Stimulated activated CD4-positive, alpha-beta T cell treated with anti-CD3 and anti-CD28 coated beads, TNF-alpha, amount 100 ng/mL, for 24 hours (primary cell): ENCODE measurements around the gene UNC5C.

Experiments
- DNase-seq, 3 experiments: peaks; one replicate each; pipeline ENCODE4 v3.0.0-alpha.2; 2020; ENCODE audit warnings: low read depth in 3 of 3

The UNC5C gene

DNA sequence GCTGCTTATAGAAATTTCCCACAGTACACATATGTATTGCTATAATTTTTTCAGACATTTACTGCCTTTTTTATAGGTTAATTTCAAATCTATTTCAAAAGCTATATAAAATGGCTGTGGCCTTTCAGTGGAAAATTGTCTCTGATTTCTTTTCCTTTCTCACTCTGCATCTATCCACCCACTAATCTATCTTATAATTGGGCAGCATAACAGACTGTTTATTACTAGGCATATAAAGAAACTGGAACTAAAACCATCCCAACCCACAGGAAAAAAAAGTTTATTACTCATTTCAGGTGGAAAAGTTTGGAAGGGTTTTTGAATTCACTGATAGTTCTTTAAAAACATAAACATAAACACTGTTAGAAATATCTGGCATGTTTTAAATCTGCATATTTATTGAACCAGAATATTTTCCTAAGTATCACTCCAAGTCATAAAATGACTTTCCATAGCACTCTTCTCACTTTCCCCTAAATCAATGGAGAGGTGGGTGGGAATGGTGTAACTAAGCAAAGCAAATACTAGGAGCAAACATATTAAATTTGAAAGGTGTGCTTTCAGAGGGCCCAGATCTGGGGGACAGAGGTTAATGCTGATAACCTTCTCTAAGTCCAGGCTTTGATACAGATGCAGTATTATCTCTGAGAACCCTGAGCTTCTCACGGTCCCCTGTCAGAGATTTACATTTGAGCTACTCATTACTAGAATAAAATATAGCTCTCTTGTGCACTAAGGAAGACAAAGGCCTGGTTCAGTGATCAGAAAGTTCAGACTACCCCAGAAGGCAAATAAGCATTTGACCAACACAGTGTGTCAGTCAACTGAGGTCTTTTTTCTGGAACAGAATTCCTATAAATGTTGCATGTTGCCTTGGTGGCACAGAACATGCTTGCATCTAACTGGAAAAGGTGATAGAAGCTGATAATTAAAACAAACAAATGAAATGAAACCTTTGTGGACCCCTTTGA lies 328.3 kb downstream of the UNC5C start:
- no peak for DNase-seq

- DNase-seq, result no peak
Observed at GRCh38 chr4:95219109-95219508, 329.7 kb downstream of the UNC5C start.

DNA sequence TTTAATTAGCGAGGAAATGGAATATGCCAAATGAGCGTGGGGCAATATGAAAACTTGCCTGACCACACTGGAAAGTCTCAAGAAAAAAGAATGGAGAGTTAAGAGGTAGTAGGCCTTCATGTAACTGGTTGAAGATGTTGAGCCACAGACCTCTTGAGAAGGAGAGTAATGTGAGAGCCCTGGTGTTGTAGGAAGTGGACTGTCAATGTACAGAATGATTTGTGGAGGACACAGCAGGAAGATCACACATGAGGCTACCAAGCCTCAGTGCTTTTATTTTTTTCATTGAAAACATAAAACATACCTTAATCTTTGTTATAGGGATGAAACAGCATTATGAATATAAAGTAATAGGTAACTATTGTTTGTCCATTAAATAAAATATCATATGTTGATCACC lies 331.6 kb downstream of the UNC5C start:
- no peak for DNase-seq

DNA sequence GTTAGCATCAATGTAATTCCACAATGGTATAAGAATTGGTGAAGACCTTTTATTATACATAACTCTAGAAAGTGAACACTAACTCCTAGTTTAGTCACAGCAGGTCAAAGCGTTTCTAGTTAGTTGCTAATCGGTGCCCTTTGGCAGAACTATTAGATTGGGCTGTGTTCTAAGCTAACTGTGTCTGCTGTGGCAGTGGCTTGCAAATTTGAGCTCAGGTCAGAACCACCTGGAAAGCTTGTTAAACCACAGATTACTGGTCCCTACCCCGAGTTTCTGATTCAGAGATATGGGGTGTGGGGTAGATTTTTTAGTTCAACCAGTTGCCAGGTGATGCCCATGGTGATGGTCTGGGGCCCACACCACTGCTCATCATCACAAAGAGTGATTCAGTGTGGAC lies 332.1 kb downstream of the UNC5C start:
- no peak for DNase-seq

GRCh38 chr4:95215991-95216605 lies 332.7 kb downstream of the UNC5C start:
- DNase-seq, result no peak

DNA sequence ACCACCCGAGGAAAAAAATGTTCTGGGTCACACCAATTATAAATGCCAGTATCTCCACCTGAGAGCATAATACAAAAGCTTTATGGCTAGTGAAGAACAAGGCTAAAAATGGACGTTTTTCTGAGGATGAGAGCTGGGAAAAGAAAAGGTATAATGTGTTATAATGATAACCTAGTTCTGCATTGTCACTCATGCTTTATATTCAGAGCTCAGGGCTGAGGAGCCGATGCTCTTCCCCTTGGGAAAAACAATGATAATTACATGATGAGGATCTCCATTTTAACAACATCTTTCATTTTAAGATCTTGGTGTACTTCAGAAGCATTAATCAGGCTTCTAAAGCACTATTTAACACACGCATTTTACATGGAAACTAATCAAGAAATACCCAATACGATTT lies 333.7 kb downstream of the UNC5C start:
- DNase-seq, result no peak

- DNase-seq, result no peak
Observed at GRCh38 chr4:95214408-95214807, 334.4 kb downstream of the UNC5C start.

- DNase-seq, result no peak
Observed at GRCh38 chr4:95213366-95213765, 335.4 kb downstream of the UNC5C start.

- DNase-seq, result no peak
Observed at GRCh38 chr4:95212692-95213091, 336.1 kb downstream of the UNC5C start.

- DNase-seq, result no peak
Observed at GRCh38 chr4:95209927-95210326, 338.8 kb downstream of the UNC5C start.

DNA sequence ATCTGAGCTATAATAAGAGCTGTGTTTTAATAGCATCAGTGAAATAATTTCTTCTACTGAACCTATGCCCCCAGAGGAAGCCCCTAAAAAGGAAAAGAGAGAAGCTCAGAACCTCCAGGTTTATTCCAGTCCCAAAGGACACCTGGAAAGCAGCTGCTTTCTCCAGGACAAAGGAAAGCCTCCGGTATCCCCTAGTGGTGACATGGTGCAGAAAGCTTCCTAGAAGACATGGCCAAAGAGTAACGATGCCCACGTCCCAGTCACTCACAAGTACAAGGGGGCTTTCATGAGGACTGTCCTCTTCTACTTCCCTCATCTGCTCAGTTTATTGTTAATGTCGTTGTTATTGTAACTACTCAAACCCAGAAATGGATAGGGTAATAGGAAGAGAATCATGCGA lies 343.9 kb downstream of the UNC5C start:
- no peak for DNase-seq

DNA sequence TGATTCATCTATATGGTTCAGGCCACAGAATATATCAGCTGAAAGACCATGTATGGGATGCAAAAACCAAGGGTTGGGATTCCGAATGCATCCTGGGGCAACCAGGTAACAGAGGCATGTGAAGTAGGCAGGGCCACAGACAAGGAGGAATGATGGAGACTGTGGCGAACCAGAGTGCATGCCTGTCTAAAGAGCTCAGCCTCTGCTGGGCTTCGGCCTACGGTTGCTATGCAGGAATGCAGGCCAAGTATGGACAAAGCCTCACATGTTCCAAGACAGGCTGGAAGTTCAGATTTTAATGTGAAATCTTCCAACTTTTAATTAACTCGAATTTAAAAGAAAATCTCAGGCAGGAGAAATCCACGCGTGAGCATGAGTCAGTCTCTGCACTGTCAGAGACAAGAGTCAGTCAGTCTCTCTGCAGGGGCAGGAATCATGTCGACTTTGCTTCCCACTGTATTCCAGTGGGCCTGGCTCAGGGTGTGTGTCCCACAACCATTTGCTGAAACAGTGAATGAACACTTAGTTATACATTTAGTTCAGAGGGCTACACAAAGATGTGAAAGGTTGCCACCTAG lies 344.4 kb downstream of the UNC5C start:
- no peak for DNase-seq

- DNase-seq, result no peak
Observed at GRCh38 chr4:95198961-95199360, 349.8 kb downstream of the UNC5C start.

DNA sequence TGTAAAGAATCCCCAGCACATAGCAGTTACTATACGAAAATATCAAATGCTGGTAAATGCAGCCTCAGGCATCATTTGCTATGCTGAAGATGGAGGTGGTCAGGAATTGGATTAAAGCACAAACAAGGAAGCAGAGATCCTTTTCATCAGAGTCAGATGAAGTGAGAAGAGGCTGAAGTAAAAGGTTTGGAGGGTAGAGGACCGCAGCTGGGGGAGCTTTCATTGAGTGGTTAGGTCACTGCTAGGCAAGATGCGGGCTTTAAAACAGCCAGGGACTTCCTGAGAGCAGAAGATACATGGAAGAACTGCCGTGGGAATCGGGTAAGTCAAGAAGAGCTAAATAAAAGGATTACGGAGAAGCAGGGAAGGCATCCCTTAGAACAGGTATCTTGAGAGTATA lies 351.4 kb downstream of the UNC5C start:
- no peak for DNase-seq

DNA sequence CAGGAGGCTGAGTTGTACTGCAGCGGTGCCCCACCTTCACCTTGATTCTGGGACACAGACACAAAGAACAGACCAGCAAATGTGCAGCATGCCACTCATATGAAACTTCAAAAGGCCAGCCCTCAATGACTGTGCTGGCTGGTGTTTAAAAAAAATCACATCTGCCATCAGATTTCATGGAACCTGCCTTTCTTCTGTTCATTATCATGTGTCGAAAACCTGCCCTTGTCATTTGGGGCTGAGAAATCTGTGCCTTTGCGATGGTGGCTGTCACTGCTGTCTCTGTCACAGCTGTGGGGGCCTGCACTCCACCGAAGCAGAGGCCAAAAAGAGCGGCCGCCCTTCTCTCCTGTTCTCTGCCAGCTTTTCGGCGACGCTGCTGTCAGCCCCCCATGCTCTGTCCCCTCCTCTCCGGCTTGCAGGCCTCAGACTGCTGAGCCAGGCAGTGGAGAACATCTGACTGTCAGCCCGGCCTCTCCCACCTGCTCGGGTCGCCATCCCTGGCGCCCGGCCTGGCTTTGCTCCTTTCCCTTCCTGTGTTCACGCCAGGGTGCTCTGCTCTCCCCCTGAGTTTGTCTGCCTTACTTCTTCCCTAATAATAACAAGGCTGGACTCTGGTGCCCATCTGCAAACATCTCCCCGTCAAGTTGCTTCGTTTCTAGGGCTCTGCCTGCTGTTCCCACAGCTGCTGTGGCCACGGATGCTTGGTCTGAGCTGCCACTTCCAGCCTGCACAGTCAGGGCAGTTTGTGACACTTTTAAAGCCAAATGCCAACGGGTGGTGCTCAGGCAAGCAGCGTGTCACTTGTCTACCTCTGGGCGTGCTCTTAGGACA lies 355.2 kb downstream of the UNC5C start:
- no peak for DNase-seq

GRCh38 chr4:95191537-95191936 lies 357.2 kb downstream of the UNC5C start:
- DNase-seq, result no peak

- no peak for DNase-seq
Observed at GRCh38 chr4:95190751-95191436, 357.9 kb downstream of the UNC5C start.

GRCh38 chr4:95188701-95189370 lies 359.9 kb downstream of the UNC5C start:
- no peak for DNase-seq

GRCh38 chr4:95186666-95187065 lies 362.1 kb downstream of the UNC5C start:
- DNase-seq, result no peak

DNA sequence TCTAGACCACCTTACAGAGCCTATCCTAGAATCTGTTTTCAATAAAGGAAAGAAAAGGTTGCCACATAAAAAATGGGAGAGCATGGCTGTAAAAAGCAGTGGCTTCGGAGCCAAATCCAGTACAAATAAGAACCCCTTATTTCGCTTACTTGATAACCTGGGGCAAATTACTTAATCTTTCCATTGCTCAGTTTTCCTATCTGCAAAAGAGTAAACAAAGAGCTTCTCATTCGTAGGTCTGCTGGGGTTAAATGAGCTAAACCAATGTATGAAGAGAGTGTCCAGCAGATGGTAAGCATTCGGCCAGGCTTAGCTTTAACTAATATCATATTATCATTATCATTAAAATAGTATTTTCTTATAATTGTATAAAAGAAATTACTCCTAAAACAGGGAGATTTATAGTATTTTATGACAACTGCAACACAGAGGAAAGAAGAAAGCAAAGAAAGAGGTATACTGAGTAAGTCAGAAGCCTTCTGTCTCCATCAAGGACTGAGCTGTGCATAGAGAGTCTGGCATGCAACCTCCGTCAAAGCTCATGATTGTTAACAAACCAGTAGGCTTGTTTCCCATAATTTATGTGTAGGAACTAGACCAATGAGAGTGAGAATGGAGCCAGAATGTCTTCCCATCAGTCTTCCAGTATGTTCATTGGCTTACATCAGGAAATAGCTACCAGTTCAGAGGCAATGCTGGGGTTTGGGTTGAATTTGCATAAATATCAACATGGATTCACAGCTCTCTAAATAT lies 364.9 kb downstream of the UNC5C start:
- no peak for DNase-seq
